IMR-90 (cell line): ENCODE results near the gene ERH. TPM values are rescaled to one million over a fixed set of nuclear protein-coding genes. Genes with fewer than 3 reads are reported as not detected.

ENCODE experiments used
- ATAC-seq: fragments of 200-7000 bp; cut with Tn5 transposase; 2 replicates; pipeline ENCODE4 v1.9.1; 2020; ENCODE audit warnings: low read depth, mild to moderate bottlenecking, moderate library complexity
- BruUV-seq: library from RNA; stranded (reverse); fragments of 400-500 nt; replicated peaks from 2 replicates; lab custom pipeline; 2021; lab: Mats Ljungman, UMichigan
- CTCF ChIA-PET: fragments of 300-600 bp; formaldehyde crosslinking; extraction: SDS; loops from one replicate; lab custom pipeline; 2021; ENCODE audit warnings: antibody characterized with exemption; lab: Yijun Ruan, JAX
- POLR2A ChIA-PET: fragments of 300-600 bp; sonication (Branson Sonifier 250); formaldehyde crosslinking; loops from one replicate; lab custom pipeline; 2022; ENCODE audit warnings: antibody characterized with exemption; ENCODE audit not compliant: unreplicated experiment; lab: Charles Lee
- DNase-seq: peaks from one replicate; pipeline ENCODE4 v3.0.0; 2013
- H2AFZ ChIP-seq: replicated peaks from 2 replicates; pipeline ENCODE3; 2013; ENCODE audit warnings: low read length, mild to moderate bottlenecking; ENCODE audit not compliant: poor library complexity
- H2AK5ac ChIP-seq: 2 replicates; pipeline ENCODE4 v1.6.1; 2013; ENCODE audit warnings: low read depth, low read length, inconsistent platforms
- H2AK9ac ChIP-seq: replicated peaks from 2 replicates; pipeline ENCODE3; 2013; ENCODE audit warnings: mild to moderate bottlenecking, low read depth, low read length, moderate library complexity; ENCODE audit not compliant: poor library complexity
- H2BK120ac ChIP-seq: 2 replicates; pipeline ENCODE4 v1.6.1; 2013; ENCODE audit warnings: low read depth, low read length, inconsistent platforms
- H2BK15ac ChIP-seq: 3 replicates; pipeline ENCODE4 v1.6.1; 2013; ENCODE audit warnings: low read depth, low read length, inconsistent platforms
- H2BK20ac ChIP-seq: 2 replicates; pipeline ENCODE4 v1.6.1; 2013; ENCODE audit warnings: low read depth, mild to moderate bottlenecking, inconsistent platforms, low read length, moderate library complexity
- H2BK5ac ChIP-seq: 2 replicates; pipeline ENCODE4 v1.6.1; 2013; ENCODE audit warnings: mild to moderate bottlenecking, low read depth, low read length, inconsistent platforms; ENCODE audit not compliant: poor library complexity, severe bottlenecking
- H3K14ac ChIP-seq: replicated peaks from 2 replicates; pipeline ENCODE4 v1.6.1; 2013; ENCODE audit warnings: low read depth, low read length, inconsistent platforms
- H3K18ac ChIP-seq: 2 replicates; pipeline ENCODE4 v1.6.1; 2013; ENCODE audit warnings: low read depth, low read length, control low read depth
- H3K23ac ChIP-seq: 2 replicates; pipeline ENCODE4 v1.6.1; 2013; ENCODE audit warnings: low read depth, low read length, inconsistent platforms
- H3K27ac ChIP-seq: 2 replicates; pipeline ENCODE4 v1.5.1; 2013; ENCODE audit warnings: mild to moderate bottlenecking, control low read depth, low read length; ENCODE audit not compliant: insufficient read depth
- H3K27me3 ChIP-seq: 2 replicates; pipeline ENCODE4 v1.6.1; 2013; ENCODE audit warnings: low read length; ENCODE audit not compliant: control insufficient read depth, insufficient read depth
- H3K36me3 ChIP-seq: 2 replicates; pipeline ENCODE4 v1.6.1; 2013; ENCODE audit warnings: low read length, mixed read lengths; ENCODE audit not compliant: control insufficient read depth, insufficient read depth
- H3K4ac ChIP-seq: 2 replicates; pipeline ENCODE4 v1.6.1; 2013; ENCODE audit warnings: low read depth, low read length, inconsistent platforms
- H3K4me1 ChIP-seq: 2 replicates; pipeline ENCODE4 v1.6.1; 2013; ENCODE audit warnings: low read length, mixed read lengths; ENCODE audit not compliant: control insufficient read depth, insufficient read depth
- H3K4me2 ChIP-seq: 2 replicates; pipeline ENCODE4 v1.6.1; 2013; ENCODE audit warnings: low read depth, mild to moderate bottlenecking, control low read depth, low read length, moderate library complexity
- H3K4me3 ChIP-seq: 2 replicates; pipeline ENCODE4 v1.5.1; 2013; ENCODE audit warnings: low read depth, mild to moderate bottlenecking, control low read depth, low read length, moderate library complexity; ENCODE audit not compliant: insufficient read depth
- H3K56ac ChIP-seq: 2 replicates; pipeline ENCODE4 v1.6.1; 2013; ENCODE audit warnings: low read length, inconsistent platforms; ENCODE audit not compliant: insufficient read depth; ENCODE audit errors: extremely low read depth
- H3K79me1 ChIP-seq, 2 experiments: 2 replicates each; pipeline ENCODE4 v1.6.1; 2013; ENCODE audit warnings: low read length in 2 of 2, inconsistent platforms in 1 of 2, low read depth in 1 of 2
- H3K9ac ChIP-seq: 2 replicates; pipeline ENCODE4 v1.6.1; 2013; ENCODE audit warnings: low read depth, low read length, control low read depth
- H3K9me1 ChIP-seq: 2 replicates; pipeline ENCODE4 v1.6.1; 2013; ENCODE audit warnings: low read length, inconsistent platforms; ENCODE audit not compliant: insufficient read depth
- H3K9me3 ChIP-seq: 2 replicates; pipeline ENCODE4 v1.6.1; 2013; ENCODE audit warnings: low read length; ENCODE audit not compliant: control insufficient read depth, insufficient read depth
- H4K20me1 ChIP-seq: 2 replicates; pipeline ENCODE4 v1.6.1; 2013; ENCODE audit warnings: low read length, inconsistent platforms; ENCODE audit not compliant: insufficient read depth
- H4K5ac ChIP-seq: 2 replicates; pipeline ENCODE4 v1.6.1; 2013; ENCODE audit warnings: mild to moderate bottlenecking, low read depth, low read length, control low read depth
- H4K8ac ChIP-seq, 2 experiments: 2 replicates each; pipeline ENCODE4 v1.6.1; 2013; ENCODE audit warnings: low read depth in 2 of 2, low read length in 2 of 2, control low read depth in 1 of 2, inconsistent platforms in 1 of 2
- H4K91ac ChIP-seq: 2 replicates; pipeline ENCODE4 v1.6.1; 2013; ENCODE audit warnings: low read depth, low read length, inconsistent platforms; ENCODE audit not compliant: insufficient read depth
- BHLHE40 ChIP-seq: fragments of 150-350 bp; IDR thresholded peaks from 2 replicates; pipeline ENCODE4 v1.6.1; 2016; ENCODE audit warnings: mild to moderate bottlenecking, low read depth, low read length
- CEBPB ChIP-seq: IDR thresholded peaks from 2 replicates; pipeline ENCODE4 v1.6.1; 2012; ENCODE audit warnings: low read depth, low read length, improper control_type of control experiment
- CHD1 ChIP-seq: IDR thresholded peaks from 2 replicates; pipeline ENCODE4 v1.6.1; 2012; ENCODE audit warnings: low read depth, low read length, improper control_type of control experiment
- CTCF ChIP-seq: conservative IDR thresholded peaks from 2 replicates; pipeline ENCODE4 v1.5.1; 2012; ENCODE audit warnings: mild to moderate bottlenecking, low read depth, low read length, improper control_type of control experiment
- ELK1 ChIP-seq: fragments of 150-350 bp; IDR thresholded peaks from 2 replicates; pipeline ENCODE4 v1.6.1; 2016; ENCODE audit warnings: low read depth, mild to moderate bottlenecking, low read length, moderate library complexity, borderline replicate concordance
- FOS ChIP-seq: fragments of 150-350 bp; IDR thresholded peaks from 2 replicates; pipeline ENCODE4 v1.6.1; 2016; ENCODE audit warnings: low read depth, low read length
- MAFK ChIP-seq: IDR thresholded peaks from 2 replicates; pipeline ENCODE4 v1.6.1; 2012; ENCODE audit warnings: low read depth, low read length, improper control_type of control experiment
- MAZ ChIP-seq: IDR thresholded peaks from 2 replicates; pipeline ENCODE4 v1.6.1; 2012; ENCODE audit warnings: low read depth, mild to moderate bottlenecking, low read length, improper control_type of control experiment, moderate library complexity, borderline replicate concordance
- MXI1 ChIP-seq: IDR thresholded peaks from 2 replicates; pipeline ENCODE4 v1.6.1; 2012; ENCODE audit warnings: low read depth, mild to moderate bottlenecking, low read length, moderate library complexity, borderline replicate concordance
- NFE2L2 ChIP-seq: fragments of 150-350 bp; IDR thresholded peaks from 2 replicates; pipeline ENCODE4 v1.6.1; 2016; ENCODE audit warnings: low read depth, mild to moderate bottlenecking, low read length
- POLR2A ChIP-seq: IDR thresholded peaks from 2 replicates; pipeline ENCODE4 v1.6.1; 2012; ENCODE audit warnings: mild to moderate bottlenecking, low read depth, low read length
- RAD21 ChIP-seq: IDR thresholded peaks from 2 replicates; pipeline ENCODE4 v1.6.1; 2012; ENCODE audit warnings: low read length, improper control_type of control experiment
- RCOR1 ChIP-seq: IDR thresholded peaks from 2 replicates; pipeline ENCODE4 v1.6.1; 2012; ENCODE audit warnings: mild to moderate bottlenecking, low read length, improper control_type of control experiment; ENCODE audit not compliant: insufficient replicate concordance
- RFX5 ChIP-seq: IDR thresholded peaks from 2 replicates; pipeline ENCODE4 v1.8.0; 2012; ENCODE audit warnings: low read depth, mild to moderate bottlenecking, low read length, moderate library complexity
- SMC3 ChIP-seq: fragments of 150-350 bp; IDR thresholded peaks from 2 replicates; pipeline ENCODE4 v1.6.1; 2016; ENCODE audit warnings: low read depth, mild to moderate bottlenecking, antibody characterized with exemption, low read length, moderate library complexity
- WGBS, 2 experiments: methylation state at CpG; one replicate each; pipeline versions ENCODE4 v1.1.5 to v1.1.7; 2013; ENCODE audit warnings: missing lambda C conversion rate in 2 of 2; ENCODE audit not compliant: insufficient read length in 1 of 2; ENCODE audit errors: extremely low coverage in 2 of 2; 5-methylcytosine and 5-hydroxymethylcytosine counted together
- dilution Hi-C: fragments of 300-500 bp; cut with HindIII; formaldehyde crosslinking; loops from one replicate; pipeline ENCODE4 v1.14.3; 2018; ENCODE audit warnings: low sequenced_read_pairs; ENCODE audit not compliant: unreplicated experiment
- in situ Hi-C: fragments of 300-500 bp; cut with MboI; formaldehyde crosslinking; loops from 3 replicates; pipeline ENCODE4 v1.14.3; 2019; ENCODE audit warnings: low sequenced_read_pairs, inconsistent platforms, mixed read lengths
- intact Hi-C: fragments of 100-400 bp; cut with micrococcal nuclease; formaldehyde crosslinking; loops from 2 replicates; pipeline ENCODE4 v1.10.0; 2022
- polyA plus RNA-seq, 3 experiments: library from polyadenylated mRNA; depleted of rRNA; stranded (reverse); fragments of >200 nt; gene quantifications; 2 replicates each; pipeline ENCODE4 v1.2.3, GENCODE V29; 2012; ENCODE audit warnings: low replicate concordance in 1 of 3
- total RNA-seq: library from RNA; depleted of rRNA; stranded (reverse); fragments of >200 nt; gene quantifications from 2 replicates; pipeline ENCODE4 v1.2.3, GENCODE V29; 2012
- TF ChIP-seq, protein P1 (sequence below): fragments of 150-350 bp; IDR thresholded peaks from 2 replicates; pipeline ENCODE4 v1.6.1; 2017; ENCODE audit warnings: mild to moderate bottlenecking, antibody characterized with exemption, low read length, low read depth

ERH gene
- total and polyA plus RNA-seq, 2 of the 4 experiments (the other 2 are of a cell fraction) = 64.2 to 150 TPM

DNA sequence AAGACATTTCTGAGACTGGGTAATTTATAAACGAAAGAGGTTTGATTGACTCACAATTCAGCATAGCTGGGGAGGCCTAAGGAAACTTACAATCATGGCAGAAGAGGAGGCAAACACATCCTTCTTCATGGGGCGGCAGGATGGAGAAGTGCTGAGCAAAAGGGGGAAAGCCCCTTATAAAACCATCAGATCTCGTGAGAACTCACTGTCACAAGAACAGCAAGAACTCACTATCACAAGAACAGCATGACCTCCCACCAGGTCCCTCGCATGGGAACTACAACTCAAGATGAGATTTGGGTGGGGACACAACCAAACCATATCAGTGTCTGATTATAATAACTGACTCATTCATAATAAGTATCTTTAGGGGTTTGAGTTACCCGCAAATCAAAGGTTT is 6.8 kb upstream of the ERH start:
- Histone ChIP-seq H3K4me3 (no peak overlapping the region), H3K79me1 (peaks cover 26 to 63% of the 10 kb centered on the region in 2 experiments), H2BK20ac (no peak overlapping the region), H3K4ac (no peak overlapping the region), H4K20me1 (peaks cover 38% of the 10 kb centered on the region), H2AFZ (no peak overlapping the region), H3K4me1 (peaks cover 1% of the 10 kb centered on the region; the same call in 1 of the 2 replicates), H4K5ac (no peak overlapping the region), H2AK9ac (no peak overlapping the region), H3K9me1 (peaks cover 6% of the 10 kb centered on the region), H2AK5ac (no peak overlapping the region), H3K9ac (no peak overlapping the region), H3K27me3 (no peaks in the 10 kb centered on the region), H3K9me3 (no peaks in the 10 kb centered on the region), H3K4me2 (no peak overlapping the region), H4K8ac (no peak overlapping the region), H3K18ac (no peak overlapping the region), H2BK5ac (no peak overlapping the region), H3K56ac (no peak overlapping the region), H2BK15ac (no peak overlapping the region), H3K27ac (no peak overlapping the region), H3K23ac (no peak overlapping the region), H4K91ac (no peak overlapping the region), H2BK120ac (no peak overlapping the region), H3K14ac (no peak overlapping the region), H3K36me3 (peaks cover 2% of the 10 kb centered on the region; the same call in 1 of the 2 replicates)
- in situ Hi-C loops = no loop called here
- ATAC-seq (no peak), DNase-seq (no peak)
- dilution Hi-C loops = no loop called here
- WGBS, 2 experiments = no CpG with 5 or more reads among the region's 5 CpGs
- TF ChIP-seq CEBPB (no peak), MAFK (no peak), ELK1 (no peak), POLR2A (no peak), BHLHE40 (no peak), MAZ (no peak), SMC3 (no peak), MXI1 (no peak), CHD1 (no peak), RCOR1 (no peak), RAD21 (no peak), FOS (no peak), NFE2L2 (no peak), CTCF (no peak), RFX5 (no peak)
- TF ChIP-seq, protein P1, sequence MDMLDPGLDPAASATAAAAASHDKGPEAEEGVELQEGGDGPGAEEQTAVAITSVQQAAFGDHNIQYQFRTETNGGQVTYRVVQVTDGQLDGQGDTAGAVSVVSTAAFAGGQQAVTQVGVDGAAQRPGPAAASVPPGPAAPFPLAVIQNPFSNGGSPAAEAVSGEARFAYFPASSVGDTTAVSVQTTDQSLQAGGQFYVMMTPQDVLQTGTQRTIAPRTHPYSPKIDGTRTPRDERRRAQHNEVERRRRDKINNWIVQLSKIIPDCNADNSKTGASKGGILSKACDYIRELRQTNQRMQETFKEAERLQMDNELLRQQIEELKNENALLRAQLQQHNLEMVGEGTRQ = no peak
- CTCF ChIA-PET = no interaction called here
- no TSS peak for BruUV-seq
- intact Hi-C loops = no loop called here
- POLR2A ChIA-PET = no interaction called here
